ENCODE data around the gene SLC16A6.

GRCh38 chr17:68299817-68300216 is 8.9 kb upstream of the SLC16A6 start:
- no peak for TF ChIP-seq CTCF (IDR thresholded peaks at IDR 0.05)
- TF ChIP-seq POLR2A (IDR thresholded peaks at IDR 0.05): no peak
